OCI-LY3 (cell line): Measurements from ENCODE around the gene PAK1.

Experiments
- H2AFZ ChIP-seq: fragments of 200-600, 300-600 bp; shearing (Covaris generic); 2 replicates; pipeline ENCODE4 v1.6.0; 2014; ENCODE audit warnings: antibody characterized with exemption, low read depth, low read length
- H3K27ac ChIP-seq: fragments of 200-600, 300-600 bp; sonication (generic); 2 replicates; pipeline ENCODE4 v1.5.1; 2014; ENCODE audit warnings: mild to moderate bottlenecking, low read length, moderate library complexity, mixed read lengths
- H3K27me3 ChIP-seq: fragments of 200-600, 300-600 bp; sonication (generic); 2 replicates; pipeline ENCODE4 v1.6.1; 2014; ENCODE audit warnings: low read depth, low read length, mixed read lengths
- H3K36me3 ChIP-seq: fragments of 200-600, 300-600 bp; sonication (generic); replicated peaks from 2 replicates; pipeline ENCODE3; 2014; ENCODE audit warnings: low read depth, low read length, mixed read lengths
- H3K4me1 ChIP-seq: fragments of 300-600, 200-600 bp; sonication (generic); 2 replicates; pipeline ENCODE4 v1.6.1; 2014; ENCODE audit warnings: low read length, mixed read lengths
- H3K4me2 ChIP-seq: fragments of 200-600, 300-600 bp; sonication (generic); 2 replicates; pipeline ENCODE4 v1.6.1; 2014; ENCODE audit warnings: low read length, mixed read lengths
- H3K4me3 ChIP-seq: fragments of 300-600, 200-600 bp; sonication (generic); 2 replicates; pipeline ENCODE4 v1.5.1; 2014; ENCODE audit warnings: antibody characterized with exemption, mild to moderate bottlenecking, low read length, moderate library complexity
- H3K79me2 ChIP-seq: fragments of 300-600, 200-600 bp; shearing (Covaris generic); 2 replicates; pipeline ENCODE4 v1.6.1; 2014; ENCODE audit warnings: mild to moderate bottlenecking, low read length, mixed read lengths
- H3K9ac ChIP-seq: fragments of 300-600, 200-600 bp; shearing (Covaris generic); 2 replicates; pipeline ENCODE4 v1.6.0; 2014; ENCODE audit warnings: mild to moderate bottlenecking, low read length, moderate library complexity
- H3K9me3 ChIP-seq: fragments of 200-600, 300-600 bp; shearing (Covaris generic); 2 replicates; pipeline ENCODE4 v1.6.1; 2014; ENCODE audit warnings: low read length, mixed read lengths; ENCODE audit not compliant: insufficient read depth
- H4K20me1 ChIP-seq: fragments of 200-600, 300-600 bp; sonication (generic); 2 replicates; pipeline ENCODE4 v1.6.1; 2016; ENCODE audit warnings: low read length, mixed read lengths; ENCODE audit not compliant: insufficient read depth
- EZH2phosphoT487 ChIP-seq: fragments of 200-600 bp; shearing (Covaris generic); IDR thresholded peaks from 2 replicates; pipeline ENCODE4 v1.6.1; 2018; ENCODE audit warnings: antibody characterized with exemption, mixed run types, low read depth
- TF ChIP-seq, protein P1 (sequence below): fragments of 200-600, 300-600 bp; sonication (generic); IDR thresholded peaks from 2 replicates; pipeline ENCODE4 v1.5.1; 2014; ENCODE audit warnings: antibody characterized with exemption, low read length, low read depth

The PAK1 gene

DNA sequence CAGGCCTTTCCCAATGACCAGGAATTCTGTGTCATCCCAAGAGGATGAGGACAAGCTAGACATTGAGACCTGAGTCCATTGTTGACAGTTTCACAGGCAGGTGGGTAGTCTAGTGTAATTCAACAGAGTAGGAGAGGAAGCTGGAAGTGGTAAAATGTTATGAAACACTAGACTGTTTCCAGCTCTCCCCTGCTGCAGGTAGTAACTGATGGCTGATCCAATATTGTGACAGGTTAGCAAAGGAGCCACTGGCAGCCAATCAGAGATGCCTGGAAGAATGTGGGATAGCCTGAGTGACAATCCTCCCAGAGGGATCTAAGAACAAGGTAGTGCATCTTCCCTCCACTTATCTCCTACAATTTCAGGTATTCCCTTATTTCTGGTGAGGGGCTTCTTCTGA is 161.8 kb downstream of the PAK1 start:
- no peaks in the 10 kb centered on the region for H3K9me3 ChIP-seq
- H3K79me2 ChIP-seq = no peaks in the 10 kb centered on the region
- no peaks in the 10 kb centered on the region for H3K4me1 ChIP-seq
- no peak overlapping the region for H2AFZ ChIP-seq
- no peaks in the 10 kb centered on the region for H4K20me1 ChIP-seq
- H3K36me3 ChIP-seq = no peaks in the 10 kb centered on the region
- no peak overlapping the region for H3K4me2 ChIP-seq
- 0 out of 2 replicates have a peak, but pooled peaks cover 3% of the 10 kb centered on the region for H3K27me3 ChIP-seq
- no peak overlapping the region for H3K27ac ChIP-seq
- H3K4me3 ChIP-seq = no peak overlapping the region
- no peak for TF ChIP-seq EZH2phosphoT487
- TF ChIP-seq, protein P1, sequence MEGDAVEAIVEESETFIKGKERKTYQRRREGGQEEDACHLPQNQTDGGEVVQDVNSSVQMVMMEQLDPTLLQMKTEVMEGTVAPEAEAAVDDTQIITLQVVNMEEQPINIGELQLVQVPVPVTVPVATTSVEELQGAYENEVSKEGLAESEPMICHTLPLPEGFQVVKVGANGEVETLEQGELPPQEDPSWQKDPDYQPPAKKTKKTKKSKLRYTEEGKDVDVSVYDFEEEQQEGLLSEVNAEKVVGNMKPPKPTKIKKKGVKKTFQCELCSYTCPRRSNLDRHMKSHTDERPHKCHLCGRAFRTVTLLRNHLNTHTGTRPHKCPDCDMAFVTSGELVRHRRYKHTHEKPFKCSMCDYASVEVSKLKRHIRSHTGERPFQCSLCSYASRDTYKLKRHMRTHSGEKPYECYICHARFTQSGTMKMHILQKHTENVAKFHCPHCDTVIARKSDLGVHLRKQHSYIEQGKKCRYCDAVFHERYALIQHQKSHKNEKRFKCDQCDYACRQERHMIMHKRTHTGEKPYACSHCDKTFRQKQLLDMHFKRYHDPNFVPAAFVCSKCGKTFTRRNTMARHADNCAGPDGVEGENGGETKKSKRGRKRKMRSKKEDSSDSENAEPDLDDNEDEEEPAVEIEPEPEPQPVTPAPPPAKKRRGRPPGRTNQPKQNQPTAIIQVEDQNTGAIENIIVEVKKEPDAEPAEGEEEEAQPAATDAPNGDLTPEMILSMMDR = no peak
- no peak overlapping the region for H3K9ac ChIP-seq

- Histone ChIP-seq H3K36me3 (no peaks in the 10 kb centered on the region), H2AFZ (no peak overlapping the region), H4K20me1 (no peaks in the 10 kb centered on the region)
These were observed 162.2 kb downstream of the PAK1 start for GRCh38 chr11:77311701-77312100.

GRCh38 chr11:77310721-77311120 is 163.2 kb downstream of the PAK1 start:
- TF ChIP-seq, protein P1 = no peak
- no peak for TF ChIP-seq EZH2phosphoT487
- 0 out of 2 replicates have a peak overlapping the region, but pooled peaks have one; percentile 4 for H2AFZ ChIP-seq
- H3K9ac ChIP-seq = no peak overlapping the region

More at GRCh38 chr11:77311701-77312100, 162.2 kb downstream of the PAK1 start:
- Histone ChIP-seq H3K4me1 (no peaks in the 10 kb centered on the region), H3K9ac (no peak overlapping the region), H3K27me3 (0 out of 2 replicates have a peak, but pooled peaks cover 3% of the 10 kb centered on the region), H3K4me3 (no peak overlapping the region), H3K79me2 (no peaks in the 10 kb centered on the region), H3K27ac (no peak overlapping the region), H3K9me3 (no peaks in the 10 kb centered on the region), H3K4me2 (no peak overlapping the region)
- TF ChIP-seq EZH2phosphoT487 = no peak
- TF ChIP-seq, protein P1 = no peak

GRCh38 chr11:77309401-77310085 is 164.4 kb downstream of the PAK1 start:
- Histone ChIP-seq H3K36me3 (no peaks in the 10 kb centered on the region), H3K4me1 (no peaks in the 10 kb centered on the region), H3K79me2 (no peaks in the 10 kb centered on the region), H3K9me3 (no peaks in the 10 kb centered on the region), H3K4me2 (no peak overlapping the region), H4K20me1 (no peaks in the 10 kb centered on the region), H2AFZ (no peak overlapping the region), H3K27ac (no peak overlapping the region), H3K27me3 (no peaks in the 10 kb centered on the region), H3K9ac (no peak overlapping the region), H3K4me3 (no peak overlapping the region)
- TF ChIP-seq, protein P1 = no peak
- TF ChIP-seq EZH2phosphoT487 = no peak

More at GRCh38 chr11:77310721-77311120, 163.2 kb downstream of the PAK1 start:
- Histone ChIP-seq H3K9me3 (no peaks in the 10 kb centered on the region), H3K27me3 (0 out of 2 replicates have a peak, but pooled peaks cover 1% of the 10 kb centered on the region), H3K4me1 (no peaks in the 10 kb centered on the region), H3K79me2 (no peaks in the 10 kb centered on the region), H4K20me1 (no peaks in the 10 kb centered on the region), H3K27ac (no peak overlapping the region), H3K4me3 (no peak overlapping the region), H3K4me2 (no peak overlapping the region), H3K36me3 (no peaks in the 10 kb centered on the region)
